NCI-H510A (cell line): Measurements from ENCODE around the gene TSHZ2.
"Not testable (repeated sequence)": the region's sequence is repeated elsewhere in the genome, so short reads cannot be mapped to it uniquely, and the experiment has no call there.

Experiments
- DNase-seq: peaks from one replicate; lab custom pipeline; 2025; lab: John Stamatoyannopoulos, UW

Gene TSHZ2

DNA sequence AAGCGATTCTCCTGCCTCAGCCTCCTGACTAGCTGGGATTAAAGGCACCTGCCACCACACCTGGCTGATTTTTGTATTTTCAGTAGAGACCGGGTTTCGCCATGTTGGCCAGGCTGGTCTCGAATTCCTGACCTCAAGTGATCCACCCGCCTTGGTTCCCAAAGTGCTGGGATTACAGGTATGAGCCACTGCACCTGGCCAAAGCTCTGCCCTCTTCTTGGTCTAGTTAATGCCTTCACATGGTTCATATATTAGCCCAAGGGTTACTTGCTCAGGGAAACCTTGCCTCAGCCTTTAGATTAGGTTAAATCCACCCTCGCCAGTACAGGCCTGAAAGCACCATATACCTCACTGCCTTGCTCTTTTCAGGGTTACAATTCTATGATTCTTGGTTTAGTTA is 26.1 kb downstream of the TSHZ2 start:
- no peak for DNase-seq

DNA sequence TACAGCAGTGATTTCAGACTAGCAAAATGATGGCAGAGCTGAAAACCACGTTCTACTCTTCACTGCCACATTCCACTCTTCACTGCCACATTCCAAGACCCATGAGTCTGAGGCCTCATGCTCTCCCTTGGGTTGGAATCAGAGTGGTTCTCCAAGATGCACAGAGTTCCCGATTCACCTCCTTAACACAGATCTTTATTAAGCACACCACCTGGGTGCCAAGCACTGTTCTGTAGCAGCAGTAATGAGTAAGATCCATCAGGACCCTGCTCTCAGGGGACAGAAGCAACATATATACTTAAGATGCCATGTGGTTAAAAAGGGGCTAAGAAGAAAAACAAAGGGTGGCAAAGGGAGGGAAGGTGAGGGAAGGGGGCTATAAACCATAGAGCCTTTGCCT is 26.9 kb downstream of the TSHZ2 start:
- DNase-seq = no peak

DNA sequence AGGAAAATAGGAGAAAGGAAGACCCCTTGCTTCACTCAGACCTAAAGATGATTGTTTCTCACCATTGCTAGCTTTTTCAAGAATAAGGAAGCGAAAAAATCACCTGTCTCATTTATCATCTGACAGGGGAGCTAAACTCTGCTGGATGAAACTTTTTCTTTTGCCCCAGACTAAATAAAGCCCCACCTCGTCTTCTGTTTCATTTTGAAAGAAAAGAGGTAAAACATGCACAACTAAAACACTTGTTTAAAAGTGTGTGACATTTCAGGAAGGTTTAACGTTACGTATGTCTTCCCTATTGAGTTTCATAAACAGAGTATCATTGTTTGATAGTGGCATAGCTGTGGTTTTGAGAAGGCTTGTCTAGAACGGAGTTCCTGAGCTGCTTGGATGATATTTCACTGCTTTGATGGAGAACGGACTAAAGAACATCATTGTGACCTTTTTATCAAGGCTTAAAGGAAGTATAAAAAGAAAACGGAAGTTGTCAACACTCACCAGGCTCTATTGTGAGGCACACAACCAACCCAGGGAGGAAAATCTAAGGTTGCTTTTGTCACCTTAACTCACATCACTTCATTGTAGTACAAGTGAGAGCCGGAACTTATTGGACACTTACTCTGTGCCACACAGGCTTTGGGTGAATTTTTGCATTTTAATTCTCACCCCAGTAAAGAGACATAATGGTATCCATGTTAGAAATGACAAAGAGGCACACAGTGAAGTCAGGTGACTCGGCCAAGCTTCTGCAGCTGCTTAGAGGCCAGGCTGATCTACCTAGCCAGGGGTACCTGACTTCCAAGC is 29.5 kb downstream of the TSHZ2 start:
- no peak for DNase-seq

DNA sequence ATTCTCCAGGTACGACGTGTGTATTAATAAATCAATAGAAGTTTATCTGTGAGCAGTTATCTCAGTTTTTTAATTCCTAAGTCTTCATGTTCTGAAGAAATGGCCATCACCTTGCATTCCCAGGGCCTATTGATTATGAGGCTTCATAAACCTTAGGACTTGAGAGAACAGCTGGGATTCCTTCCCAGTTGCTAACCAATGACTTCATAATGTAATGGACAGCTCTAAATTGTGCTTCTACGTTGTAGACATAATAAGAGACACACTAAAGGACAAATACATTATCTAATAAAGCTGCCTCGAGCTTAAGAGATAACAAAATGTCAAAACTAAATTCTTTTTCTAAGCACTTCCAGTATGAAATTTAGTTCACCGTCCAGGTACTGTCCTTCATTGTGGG is 30.6 kb downstream of the TSHZ2 start:
- no peak for DNase-seq

DNA sequence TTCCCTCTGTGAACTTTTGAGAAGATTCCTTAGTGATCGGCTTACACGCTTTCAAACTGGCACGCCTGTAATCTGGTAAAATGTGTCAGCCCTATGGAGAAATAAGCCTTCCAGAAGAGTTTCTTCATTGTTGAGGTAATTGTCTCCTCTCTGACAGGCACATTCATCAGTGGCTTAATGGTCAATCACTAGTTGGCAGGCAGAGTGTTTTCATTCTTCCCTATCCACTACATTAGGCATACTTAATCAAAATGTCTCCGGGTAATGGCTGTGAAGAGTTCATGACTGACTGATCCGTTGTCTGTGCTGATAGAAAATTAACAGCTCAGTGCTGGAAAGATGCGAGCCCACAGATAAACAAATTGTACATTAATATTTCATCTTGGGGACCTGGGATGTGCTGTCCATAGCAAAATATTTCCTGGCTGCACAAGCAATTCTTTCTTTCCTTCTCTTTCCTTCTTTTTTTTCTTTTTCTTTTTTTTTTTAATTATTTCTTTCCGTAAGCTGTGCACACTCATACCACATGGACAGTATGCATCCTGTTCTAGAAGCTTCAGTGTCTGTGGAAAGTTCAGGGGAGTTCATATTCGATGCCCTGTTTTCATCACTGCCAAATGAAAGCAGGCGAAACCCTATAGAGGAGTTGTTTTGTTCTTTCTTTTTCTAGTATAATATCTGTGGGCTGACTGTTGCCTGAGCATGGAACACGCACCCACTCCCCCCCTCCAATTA is 31.4 kb downstream of the TSHZ2 start:
- DNase-seq = no peak

DNA sequence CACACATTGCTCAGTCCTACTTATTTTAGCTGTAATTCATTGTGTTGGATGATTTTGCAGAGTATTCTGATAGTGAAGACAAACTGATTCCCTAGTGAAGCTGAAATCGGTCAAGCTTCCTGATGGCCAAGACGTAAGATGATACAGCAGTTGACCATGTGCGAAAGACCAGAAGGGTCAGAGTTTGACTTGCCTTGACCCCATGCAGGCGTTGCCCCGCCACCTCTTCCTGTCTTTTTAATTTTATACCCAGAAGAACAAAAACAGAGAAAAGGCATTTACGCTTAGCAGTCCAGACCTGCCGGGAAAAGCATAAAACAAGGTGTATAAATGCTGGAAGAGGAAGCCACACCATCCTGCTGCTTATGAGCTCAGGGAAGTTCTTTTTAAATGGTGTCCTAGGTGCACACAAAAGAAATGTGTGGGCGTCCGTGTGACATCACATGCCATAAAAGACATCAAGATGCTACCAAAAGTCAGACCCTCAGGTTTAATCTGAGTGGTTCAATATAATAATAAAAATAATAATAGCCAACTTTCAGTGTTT is 32.2 kb downstream of the TSHZ2 start:
- DNase-seq = no peak

DNA sequence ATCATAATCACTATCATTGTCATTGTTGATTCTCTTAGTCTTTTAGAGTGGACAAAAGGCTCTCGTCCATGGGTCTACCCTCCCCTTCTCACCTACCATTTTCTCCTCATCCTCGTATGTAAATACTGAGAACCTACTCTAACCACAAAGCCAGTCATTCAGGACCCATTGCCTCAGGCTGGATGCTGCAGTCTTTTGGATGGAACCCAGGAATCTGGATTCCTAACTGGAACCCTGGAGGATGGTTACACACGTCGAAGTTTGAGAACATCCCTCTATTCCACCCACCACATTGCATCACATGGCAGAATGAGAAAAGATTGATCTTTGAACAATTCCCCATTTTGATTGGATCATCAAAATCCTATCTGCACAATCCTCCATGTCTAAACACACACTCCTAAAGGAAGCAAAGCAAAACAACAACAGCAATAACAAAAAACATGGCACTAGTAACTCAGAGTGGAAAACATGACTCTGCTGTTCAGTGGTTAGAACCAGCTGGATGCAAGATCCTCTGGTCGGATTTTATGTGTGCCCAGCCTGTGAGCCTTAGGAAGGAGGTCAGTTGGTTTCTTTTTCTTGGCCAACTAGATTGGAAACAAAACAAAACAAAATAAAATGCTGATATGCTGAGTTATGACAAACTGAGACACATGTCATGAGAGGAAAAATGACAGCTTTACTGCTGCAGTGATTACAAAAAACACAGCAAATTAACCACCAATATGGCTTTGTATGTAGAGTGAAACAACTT is 38.0 kb downstream of the TSHZ2 start:
- DNase-seq = no peak

DNA sequence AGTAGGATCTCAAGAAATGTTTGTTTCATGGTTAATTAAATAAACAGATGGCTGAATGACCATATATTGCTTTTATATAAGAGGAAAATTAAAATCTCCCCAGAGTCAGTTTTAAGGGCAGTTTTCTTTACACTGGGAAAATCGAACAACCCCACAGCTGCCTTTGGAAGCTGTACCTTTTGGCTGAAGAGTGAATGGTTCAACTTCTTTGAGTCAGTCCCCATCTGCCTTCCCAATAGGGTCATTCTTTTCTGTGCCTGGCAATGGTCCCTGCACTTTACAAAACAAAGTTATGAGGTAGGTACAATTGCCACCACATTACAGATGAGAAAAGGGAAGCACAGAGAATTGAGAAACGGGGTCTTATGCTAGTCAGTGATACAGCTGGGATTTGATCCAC is 39.5 kb downstream of the TSHZ2 start:
- no peak for DNase-seq

DNA sequence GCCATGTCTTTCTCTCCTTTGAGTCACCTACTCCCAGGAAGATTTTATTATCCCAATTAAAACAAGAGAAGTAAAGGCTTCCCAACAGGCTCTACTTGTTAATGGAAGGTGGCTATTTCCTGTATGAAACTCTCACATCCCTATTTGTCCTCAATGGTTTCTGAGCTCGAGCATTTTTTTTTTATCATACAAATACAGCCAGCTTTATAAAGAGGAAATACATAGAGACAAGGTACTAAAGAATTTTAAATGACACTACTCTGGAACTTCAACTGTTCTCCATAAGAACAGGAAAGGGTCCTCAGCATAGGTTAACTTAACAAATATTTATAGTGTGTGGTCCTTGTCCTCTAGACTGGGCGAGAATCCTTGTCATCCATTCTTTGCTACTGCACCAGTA is 41.0 kb downstream of the TSHZ2 start:
- DNase-seq = no peak

DNA sequence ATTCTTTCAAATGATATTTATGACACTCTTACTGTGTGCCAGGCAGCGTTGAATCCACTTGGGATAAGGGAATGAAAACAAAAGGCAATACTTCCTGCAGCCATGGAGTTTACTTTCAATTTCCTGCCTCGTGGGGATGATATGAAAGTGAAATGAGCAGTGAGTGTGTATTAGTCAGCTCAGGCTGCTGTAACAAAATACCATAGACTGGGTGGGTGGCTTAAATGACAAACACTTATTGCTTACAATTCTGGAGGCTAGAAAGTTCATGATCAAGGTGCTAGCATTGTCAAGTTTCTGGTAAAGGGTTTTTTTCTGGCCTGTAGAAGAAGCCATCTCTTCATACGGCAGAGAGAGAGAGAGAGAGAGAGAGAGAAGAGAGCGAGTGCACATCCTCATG is 41.7 kb downstream of the TSHZ2 start:
- DNase-seq = no peak

DNA sequence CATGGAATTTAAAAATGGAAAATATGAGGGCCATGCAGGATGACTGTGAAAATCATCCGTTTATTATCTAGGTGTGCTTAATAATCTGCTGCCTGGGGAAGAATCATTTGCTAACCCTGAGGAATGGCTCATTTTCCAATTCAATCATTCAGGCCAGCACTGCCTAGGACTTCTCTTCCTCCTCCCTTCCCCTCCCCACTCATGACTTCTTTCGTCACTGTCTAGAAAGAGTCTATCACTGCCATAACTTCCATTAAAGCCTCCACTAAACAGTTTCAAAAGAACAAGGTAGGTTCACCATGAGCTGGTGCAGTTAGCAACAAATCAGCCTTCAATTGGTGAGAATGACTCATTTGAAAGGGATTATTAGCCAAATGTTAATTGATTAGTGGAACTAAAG is 43.9 kb downstream of the TSHZ2 start:
- no peak for DNase-seq

DNA sequence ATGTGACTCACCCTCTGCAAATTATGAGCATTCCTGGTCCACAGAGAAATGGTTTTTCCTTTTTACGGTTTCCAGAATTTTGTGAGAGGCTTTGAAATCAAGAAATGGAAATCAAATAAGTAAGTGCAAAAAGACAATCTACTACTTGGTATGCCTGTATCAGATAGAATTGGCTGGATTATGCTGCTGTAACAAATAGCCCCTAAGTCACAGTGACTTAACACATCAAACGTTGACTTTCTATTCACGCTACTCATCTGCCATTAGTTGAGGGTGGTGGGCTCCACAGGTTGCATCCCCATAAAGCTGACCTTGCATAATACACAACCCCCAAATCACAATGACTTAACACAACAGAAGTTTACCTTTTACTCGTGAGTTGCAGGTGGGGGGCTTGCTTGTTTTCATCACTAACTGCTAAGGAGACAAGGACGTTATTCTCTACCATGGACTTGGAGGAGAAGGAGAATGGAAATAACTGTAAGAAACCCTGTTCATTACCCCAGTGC is 44.4 kb downstream of the TSHZ2 start:
- DNase-seq = no peak

DNA sequence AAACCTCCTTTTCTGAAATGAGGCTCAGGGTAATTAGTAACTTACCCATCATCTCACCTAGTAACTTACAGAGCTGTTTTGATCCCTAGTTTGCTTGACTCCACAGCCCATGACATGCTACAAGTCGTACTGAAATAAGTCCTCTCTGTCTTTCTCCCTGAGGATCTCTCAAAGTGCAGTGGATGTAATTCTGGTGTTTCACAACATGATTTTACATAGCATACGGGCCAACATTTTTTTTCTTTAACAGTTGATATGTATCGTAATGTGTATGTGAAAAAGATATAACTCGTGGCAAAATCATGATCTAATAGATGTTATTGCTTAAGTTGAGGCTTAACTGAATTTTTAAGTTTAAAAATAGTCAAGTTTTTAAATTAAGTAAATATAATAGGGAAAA is 45.0 kb downstream of the TSHZ2 start:
- no peak for DNase-seq

DNA sequence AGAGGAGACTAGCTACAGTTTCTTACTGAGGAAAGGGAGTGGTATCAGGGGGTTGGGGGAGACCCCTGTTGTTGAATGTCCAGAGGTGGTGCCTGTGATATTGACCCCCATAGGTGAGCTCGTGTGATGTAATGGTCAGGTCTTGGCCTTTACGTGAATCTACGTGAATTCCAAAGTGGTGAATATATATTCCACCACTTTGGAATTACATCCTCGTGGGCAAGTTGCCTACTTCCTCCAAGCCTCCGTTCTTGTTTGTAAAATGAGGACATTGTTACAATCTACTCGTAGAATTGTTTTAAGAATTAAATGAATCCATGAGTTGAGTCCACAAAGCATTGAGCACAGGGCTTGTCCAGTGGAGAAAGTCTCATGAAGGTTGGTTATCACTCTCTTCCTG is 47.3 kb downstream of the TSHZ2 start:
- DNase-seq = no peak

DNA sequence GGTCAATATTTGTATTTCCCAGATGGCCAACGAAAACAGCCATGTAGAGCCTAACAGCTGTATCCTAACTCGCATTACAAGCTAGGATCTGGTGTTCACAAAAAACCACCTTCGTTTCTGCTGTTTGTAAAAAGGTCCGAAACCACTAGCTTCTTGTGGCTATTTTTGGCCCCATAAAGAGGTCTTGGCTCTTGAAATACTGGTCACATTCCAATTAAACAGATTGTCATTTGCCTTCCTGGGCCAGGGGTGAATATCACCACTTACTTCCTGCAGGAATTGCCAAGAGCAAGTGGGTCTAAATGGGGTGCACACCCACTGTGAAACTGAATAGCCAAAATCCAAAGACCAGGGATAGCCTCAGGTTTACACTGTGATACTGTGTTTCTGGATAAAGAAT is 48.2 kb downstream of the TSHZ2 start:
- DNase-seq = no peak

DNA sequence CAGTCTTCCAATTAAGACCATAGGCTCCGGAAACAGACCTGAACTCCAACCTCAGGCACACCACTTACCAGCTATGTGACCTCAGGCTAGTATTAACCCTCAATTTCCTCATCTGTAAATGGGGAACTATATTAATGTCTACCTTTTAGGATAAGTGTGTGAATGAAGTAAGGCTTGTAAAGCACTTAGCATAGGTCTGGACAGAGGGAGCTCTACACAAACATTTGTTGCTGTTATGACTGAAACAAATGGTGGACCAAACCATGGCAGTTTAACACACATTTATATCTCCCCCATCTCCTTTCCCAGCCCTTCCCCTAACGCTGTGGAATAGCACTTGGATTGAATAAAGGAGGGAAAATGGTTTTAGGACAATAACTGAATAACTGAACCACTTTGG is 48.7 kb downstream of the TSHZ2 start:
- DNase-seq = no peak

DNA sequence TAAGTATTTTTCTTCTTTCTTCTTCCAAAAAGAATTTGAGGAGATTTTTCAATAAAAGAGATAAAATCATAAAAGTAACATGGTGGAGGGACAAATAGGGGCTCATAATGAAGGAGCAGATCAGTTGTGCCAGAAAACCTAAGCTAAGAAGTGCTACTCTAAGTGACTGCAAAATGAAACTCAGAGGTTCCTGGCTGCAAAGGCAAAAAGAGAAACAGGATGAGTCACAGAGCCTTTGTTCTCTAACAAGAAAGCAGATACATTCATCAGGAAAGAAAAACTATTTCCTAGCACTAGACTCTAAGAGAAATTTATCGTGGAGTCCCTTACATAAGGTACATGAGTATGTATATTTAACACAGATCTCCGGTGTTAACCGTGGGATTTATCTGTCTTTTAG is 49.8 kb downstream of the TSHZ2 start:
- DNase-seq = no peak

DNA sequence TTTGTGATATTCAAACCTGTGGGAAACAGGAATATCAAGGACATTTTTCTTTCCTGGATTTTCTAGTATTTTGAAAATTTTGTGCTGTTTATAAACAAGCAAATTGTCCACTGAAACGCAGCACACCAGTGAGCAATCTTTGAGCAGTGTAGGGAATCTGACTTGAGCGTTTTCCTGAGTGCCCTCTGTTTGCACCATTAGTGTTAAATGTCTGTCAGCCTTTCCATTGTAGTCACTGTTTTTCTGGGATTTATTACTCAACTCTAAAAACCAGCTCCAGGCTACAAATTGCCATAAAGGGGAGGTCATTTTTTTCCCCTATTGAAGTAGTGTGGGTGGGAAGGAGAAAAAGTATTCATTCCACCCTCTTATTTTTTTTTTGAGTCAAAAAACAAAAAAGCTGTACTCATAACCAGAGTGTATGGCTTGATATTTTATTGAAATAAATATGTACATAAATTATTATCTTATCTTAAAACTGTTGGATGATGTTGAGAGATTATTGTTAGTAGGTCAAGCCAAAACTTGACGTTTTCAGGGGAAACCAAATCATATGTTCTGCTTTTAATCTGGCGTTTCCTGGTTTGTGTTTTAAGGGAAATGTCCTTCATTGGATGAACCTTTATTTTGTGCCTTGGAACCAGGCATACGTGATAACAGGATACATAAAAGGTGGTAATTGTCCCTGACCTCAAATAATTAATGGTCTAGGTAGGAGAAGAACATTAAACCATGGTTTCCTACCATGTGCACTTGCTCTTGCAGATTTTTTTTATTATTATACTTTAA is 51.8 kb downstream of the TSHZ2 start:
- DNase-seq = no peak

DNA sequence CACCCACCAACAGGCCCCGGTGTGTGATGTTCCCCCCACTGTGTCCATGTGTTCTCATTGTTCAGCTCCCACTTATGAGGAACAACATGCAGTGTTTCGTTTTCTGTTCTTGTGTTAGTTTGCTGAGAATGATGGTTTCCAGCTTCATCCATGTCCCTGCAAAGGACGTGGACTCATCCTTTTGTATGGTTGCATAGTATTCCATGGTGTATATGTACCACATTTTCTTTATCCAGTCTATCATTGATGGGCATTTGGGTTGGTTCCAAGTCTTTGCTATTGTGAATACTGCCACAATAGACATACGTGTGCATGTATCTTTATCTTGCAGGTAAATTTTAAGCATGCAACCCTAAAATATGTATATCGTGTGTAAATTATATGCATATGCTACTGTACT is 52.5 kb downstream of the TSHZ2 start:
- not testable (repeated sequence) for DNase-seq

DNA sequence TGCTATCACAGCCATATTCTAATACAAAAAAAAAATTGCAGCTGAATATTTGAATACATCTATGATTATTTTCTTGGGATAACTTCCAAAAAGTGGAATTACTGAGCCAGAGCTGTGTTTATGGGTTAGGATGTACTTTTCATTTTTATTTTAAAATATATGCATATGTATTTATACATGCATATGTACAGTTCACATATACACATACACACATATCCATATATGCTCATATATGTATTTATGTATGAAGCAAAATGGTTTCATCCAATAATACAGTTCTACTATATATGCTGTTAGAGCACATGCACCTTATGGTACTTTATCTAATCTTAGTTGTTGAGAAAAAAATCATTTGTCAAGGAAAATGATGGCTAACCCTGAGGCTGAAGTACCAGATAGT is 54.9 kb downstream of the TSHZ2 start:
- no peak for DNase-seq

DNA sequence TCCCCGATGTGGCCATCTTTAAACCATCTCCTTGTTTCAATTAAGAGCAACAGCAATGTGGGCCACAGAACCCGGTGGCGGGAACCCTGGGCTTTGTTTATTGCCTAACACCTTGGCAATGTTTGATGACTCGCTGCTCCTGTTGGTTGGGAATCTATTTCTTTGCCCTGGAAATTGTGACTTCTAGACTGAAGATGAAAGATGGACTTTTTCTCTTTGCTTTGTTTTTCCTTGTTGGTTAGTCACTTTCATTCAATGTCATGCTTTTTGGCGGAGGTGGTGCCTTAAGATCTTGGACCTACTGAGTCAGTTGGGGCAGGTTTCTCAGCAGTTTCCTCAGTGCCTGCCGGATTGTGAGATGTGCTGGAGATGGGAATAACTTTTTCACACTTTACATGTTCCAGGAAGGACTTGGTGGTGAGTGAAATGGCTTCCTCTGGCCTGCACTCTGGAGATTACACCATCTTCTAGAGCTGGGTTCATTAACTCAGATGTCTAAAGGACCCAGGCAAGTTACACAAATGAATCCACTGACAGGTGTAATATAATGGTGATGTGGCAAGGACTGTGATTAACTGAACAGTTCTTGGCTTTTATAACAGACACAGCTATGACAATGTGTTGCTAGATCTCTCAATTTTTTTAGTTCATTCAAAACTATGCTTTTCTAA is 56.3 kb downstream of the TSHZ2 start:
- DNase-seq = no peak
